NT2/D1 (cell line): ENCODE results near the gene NBPF6.
"Not testable (repeated sequence)": the region's sequence is repeated elsewhere in the genome, so short reads cannot be mapped to it uniquely, and the experiment has no call there.

Experiments used
- SUZ12 ChIP-seq: IDR thresholded peaks from 2 replicates; pipeline ENCODE4 v1.6.1; 2011; ENCODE audit not compliant: insufficient read length, insufficient read depth; ENCODE audit errors: extremely low read depth
- YY1 ChIP-seq: IDR thresholded peaks from 2 replicates; pipeline ENCODE4 v1.6.1; 2011; ENCODE audit not compliant: insufficient read length, insufficient read depth
- ZNF274 ChIP-seq: IDR thresholded peaks from 2 replicates; pipeline ENCODE4 v1.6.1; 2011; ENCODE audit warnings: mild to moderate bottlenecking, low read depth, low read length

GRCh38 chr1:108426877-108427276 lies 23.3 kb upstream of the NBPF6 start:
- TF ChIP-seq YY1, ZNF274, SUZ12: not testable (repeated sequence)
